Skin epidermis (tissue), 12 donors: Measurements from ENCODE around the gene ESPL1.
"Not testable (repeated sequence)": the region's sequence is repeated elsewhere in the genome, so short reads cannot be mapped to it uniquely, and the experiment has no call there.

Experiments
- H3K27ac ChIP-seq, 21 experiments: fragments of 200-600 bp; sonication (generic) in 11 of 21; one replicate each; pipeline ENCODE4 v1.5.0; 2020; ENCODE audit warnings: mild to moderate bottlenecking in 3 of 21, inconsistent platforms in 2 of 21, moderate library complexity in 2 of 21
- H3K4me3 ChIP-seq, 7 experiments: fragments of 200-600 bp; sonication (generic) in 2 of 7; one replicate each; pipeline ENCODE4 v1.5.0; 2020; ENCODE audit warnings: inconsistent platforms in 2 of 7, mild to moderate bottlenecking in 2 of 7, moderate library complexity in 1 of 7

ESPL1 gene

DNA sequence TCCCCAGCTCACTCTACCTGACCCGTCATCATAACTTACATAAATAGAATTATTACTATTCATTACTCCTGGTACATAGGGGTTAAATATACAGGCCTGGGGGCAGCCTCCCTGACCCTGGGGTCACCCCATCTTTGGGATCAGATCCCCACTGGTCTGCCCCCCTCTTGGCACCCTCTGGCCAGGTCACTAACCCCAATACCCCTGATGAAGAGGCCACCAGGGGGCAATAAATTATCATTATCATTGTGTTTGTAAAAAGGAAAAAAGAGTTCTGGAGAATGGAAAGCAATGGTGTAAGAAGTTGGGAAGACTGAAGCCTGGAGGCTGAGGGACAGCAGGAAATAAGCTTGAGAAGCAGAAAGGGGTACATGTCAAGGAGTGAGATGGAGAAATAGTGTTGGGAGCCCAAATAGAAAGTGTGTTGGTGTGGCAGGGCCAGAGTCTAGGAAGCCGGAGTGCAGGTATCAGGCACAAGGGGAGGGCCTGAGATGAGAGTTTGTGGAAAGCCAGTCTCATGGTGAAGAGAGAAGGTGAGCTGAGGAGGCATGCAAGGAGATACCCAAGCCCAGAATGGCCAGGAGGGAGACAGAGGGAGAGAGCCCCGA is 59.4 kb downstream of the ESPL1 start:
- H3K4me3 ChIP-seq: no peak overlapping the region
- H3K27ac ChIP-seq: no peak overlapping the region

DNA sequence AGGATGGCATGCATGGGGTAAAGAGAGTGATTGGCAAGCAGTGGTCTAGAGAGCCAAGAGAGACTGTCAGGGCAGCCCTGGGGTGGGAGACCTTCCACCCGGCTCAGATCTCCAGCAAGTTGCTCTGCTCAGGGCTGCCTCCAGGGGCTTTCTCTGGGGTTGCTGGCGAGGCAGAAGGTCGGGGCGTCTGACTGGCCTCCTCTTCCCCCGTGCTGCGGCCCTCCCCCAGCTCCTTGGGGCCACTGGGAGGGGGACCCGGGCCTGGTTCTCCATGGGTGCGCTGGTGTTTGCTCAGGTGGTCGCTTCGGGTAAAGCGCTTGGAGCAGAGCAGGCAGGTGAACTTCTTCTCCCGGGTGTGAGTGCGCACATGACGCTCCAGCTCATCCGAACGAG is 59.9 kb downstream of the ESPL1 start:
- H3K27ac ChIP-seq: no peak overlapping the region
- H3K4me3 ChIP-seq: no peak overlapping the region

DNA sequence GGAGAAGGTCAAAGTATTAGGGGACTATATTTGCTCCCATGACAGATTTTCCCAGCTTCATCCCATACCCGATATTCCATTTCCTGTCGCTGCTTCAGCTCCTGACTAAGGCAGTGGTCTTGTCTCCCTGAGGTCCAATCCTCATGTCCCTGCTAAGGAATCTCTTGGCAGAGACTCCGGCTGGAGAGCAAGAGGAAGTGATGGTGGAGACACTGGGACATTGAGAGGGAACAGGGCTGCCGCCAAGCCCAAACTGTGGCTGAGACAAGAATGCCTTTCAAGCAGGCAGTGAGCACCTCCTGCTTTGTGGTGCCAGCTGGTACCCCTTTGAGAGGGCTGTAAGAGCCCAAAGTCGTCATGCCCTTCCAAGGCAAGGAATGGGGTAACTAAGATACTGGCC is 62.6 kb downstream of the ESPL1 start:
- no peak overlapping the region for H3K4me3 ChIP-seq
- H3K27ac ChIP-seq: no peak overlapping the region

DNA sequence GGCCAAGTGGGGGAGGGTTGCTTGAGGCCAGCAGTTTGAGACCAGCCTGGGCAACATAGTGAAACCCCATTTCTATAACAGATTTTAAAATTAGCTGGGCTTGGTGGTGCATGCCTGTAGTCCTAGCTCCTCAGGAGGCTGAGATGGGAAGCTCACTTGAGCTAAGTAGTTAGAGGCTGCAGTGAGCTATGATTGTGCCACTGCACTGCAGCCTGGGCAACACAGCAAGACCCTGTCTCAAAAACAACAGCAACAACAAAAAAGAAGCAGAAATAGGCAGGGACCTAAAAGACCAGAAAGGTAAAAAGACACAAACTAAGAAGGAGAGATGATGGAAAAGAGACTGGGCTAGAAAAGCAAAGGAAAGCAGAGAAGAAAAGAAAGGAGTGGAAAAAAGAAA is 64.2 kb downstream of the ESPL1 start:
- not testable (repeated sequence) for H3K4me3 ChIP-seq

DNA sequence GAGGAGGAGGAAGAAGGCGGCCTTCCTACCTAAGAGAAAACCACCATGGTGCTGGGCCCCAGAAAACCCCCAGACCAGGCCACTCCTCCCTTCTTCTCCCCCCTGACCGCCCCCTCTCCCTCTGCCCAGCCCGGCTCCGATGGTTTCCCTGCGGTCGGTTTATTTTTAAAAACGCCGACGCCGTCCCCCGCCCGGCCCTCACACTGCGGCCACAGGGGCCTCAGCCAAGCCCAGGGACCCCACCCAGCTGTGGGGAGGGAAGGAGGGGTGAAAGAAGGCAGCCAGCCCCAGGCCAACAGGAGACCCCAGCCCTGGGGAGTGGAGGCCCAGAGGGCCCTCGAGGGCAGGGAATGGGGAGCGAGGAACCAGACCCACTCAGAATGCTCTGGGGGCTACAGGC is 64.6 kb downstream of the ESPL1 start:
- H3K27ac ChIP-seq: no peak overlapping the region
- H3K4me3 ChIP-seq: no peak overlapping the region

More for the DNA sequence above, 64.2 kb downstream of the ESPL1 start:
- not testable (repeated sequence) for H3K27ac ChIP-seq

DNA sequence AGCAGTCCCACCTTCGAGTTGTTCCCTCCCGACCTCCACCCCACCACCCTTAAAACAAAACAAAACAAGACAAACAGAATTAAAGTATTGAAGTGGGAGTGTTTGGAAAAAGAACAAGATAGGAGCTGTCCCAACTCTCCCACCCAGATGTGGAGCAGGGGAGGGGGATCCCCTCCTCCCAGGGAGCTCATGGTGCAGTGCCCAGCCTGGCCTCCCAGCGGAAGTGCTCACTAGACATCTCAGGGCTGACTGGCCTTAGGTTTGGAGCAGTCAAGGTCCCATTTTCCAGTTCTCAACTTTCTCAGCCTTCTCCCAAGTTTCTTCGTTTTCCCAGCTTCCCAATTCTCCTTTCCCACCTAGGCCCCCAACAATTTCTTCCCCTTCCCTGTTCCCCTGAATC is 65.2 kb downstream of the ESPL1 start:
- no peak overlapping the region for H3K4me3 ChIP-seq
- H3K27ac ChIP-seq: no peak overlapping the region

DNA sequence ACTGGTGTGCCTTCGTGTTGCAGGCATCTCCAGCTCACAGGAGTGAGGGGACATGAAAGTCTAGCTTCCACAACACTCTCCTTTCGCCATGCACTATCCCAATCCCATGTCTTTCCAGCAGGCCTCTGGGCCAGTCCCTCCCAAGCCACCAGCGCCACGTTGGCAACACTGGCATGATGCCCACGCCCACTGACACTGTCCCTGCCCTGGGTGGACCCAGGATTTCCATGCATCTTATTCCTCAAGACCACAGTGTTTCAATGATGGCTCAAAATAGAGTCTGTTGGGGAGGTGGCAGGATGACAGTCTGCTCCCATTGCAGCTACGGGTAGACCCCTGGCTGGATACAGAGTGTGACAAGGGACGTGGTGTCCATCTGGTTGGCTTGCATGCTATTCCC is 65.7 kb downstream of the ESPL1 start:
- Histone ChIP-seq H3K4me3 (no peak overlapping the region), H3K27ac (no peak overlapping the region)

DNA sequence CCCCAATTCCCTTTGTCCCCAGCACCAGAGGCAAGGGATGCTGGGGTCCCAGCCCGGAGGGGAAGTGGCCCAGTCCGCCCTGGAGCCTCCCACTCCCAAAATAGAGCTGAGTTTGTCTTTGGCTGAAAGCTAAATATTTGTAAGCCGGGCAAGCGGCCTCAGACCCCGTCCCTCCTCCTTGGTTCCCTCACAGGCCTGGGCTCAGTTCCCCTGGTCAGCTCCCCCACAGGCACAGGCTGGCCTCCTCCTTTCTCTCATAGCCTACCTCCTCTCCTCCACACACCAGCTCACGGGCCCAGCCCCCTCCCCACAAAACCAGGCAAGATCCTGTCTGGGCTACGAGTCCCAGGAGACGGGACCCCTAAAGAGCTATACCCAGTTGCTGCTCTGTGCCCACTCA is 66.7 kb downstream of the ESPL1 start:
- no peak overlapping the region for H3K4me3 ChIP-seq
- no peak overlapping the region for H3K27ac ChIP-seq

DNA sequence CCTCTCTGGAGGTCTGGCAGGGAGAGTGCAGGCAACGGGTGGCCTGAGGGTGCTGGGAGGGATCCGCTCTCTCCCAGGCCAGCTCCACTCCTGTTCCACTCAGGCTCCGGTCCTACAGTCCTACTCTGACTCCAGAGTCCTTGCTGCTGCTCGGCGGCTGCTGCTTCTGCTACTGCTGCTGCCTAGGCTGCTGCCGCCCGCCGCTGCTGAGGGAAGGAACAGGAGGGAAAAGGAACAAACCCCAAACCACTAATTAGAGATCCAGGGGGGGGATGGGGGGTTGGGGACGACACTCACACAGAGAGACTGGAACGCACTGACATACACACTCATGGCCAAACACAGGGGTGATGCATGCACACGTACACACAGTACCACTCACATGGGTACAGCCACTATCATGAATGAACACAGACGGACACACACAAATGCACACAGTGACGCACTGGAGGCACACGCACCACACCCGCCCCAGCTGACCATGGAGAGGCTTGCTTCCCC is 68.1 kb downstream of the ESPL1 start, which contains the start of gene SP7:
Gene SP7, minus strand, starts transcription at position 174 of the 501 bp plus-strand sequence. CDS start 708 bp downstream, outside the sequence.
- Histone ChIP-seq H3K27ac (no peak within 1 kb of the TSS), H3K4me3 (no peak within 1 kb of the TSS)

DNA sequence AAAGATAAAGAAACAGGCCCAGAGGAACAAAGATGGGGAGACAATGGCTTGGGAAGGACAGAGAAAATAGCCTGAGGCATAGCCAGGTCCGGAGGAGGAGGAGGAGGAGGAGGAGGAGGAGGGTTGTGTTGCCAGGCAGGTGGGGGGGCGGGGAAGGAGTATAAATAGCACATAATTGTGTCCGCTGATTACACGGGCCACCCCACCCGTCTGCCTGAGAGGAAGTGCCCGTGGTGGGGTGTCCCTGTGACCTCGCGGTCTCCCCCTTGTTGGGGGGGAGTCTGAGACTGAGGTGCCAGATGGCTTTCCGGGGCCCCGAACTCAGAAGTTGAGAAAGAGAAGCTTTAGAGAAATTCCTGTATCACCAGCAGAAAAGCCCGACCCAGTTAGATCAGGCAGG is 69.9 kb downstream of the ESPL1 start:
- Histone ChIP-seq H3K4me3 (no peak overlapping the region), H3K27ac (no peak overlapping the region)

DNA sequence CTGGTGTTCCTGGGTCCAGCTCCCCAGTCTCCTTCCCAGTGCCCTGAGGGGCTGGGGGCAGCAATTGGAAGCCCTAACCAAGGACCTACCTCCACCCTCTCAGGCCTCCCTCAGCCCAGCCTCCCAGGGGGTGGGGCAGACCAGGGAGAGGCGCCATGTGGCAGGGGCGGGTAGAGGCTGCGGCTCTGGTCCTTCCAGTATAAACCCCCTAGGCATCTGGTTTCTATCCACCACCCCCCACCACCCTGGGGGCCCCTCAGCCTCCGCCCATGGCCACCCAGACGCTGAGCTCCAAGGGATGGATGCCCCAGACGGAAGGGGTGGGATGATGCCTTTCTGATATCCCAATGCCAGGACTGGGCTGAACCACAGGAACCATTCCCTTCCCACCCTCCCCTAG is 70.8 kb downstream of the ESPL1 start:
- H3K4me3 ChIP-seq: no peak overlapping the region

DNA sequence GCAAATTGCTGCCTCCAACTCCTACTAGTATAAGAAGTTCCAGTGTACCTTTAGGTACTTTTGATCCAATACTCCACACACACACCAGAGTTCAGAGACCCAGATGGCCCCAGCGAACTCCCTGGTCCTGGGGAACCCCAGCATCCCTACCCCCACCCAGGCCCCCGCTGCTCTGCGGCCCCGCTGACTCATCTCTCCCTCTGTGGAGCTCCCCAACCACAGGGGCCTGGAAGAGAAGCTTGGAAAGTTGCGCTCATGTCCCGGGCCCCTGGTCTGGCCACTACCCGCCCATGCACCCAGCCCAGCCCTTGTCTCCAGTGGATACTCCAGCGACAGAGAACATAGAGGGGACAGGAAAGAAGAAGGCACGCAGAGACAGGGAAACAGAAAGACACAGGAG is 72.3 kb downstream of the ESPL1 start:
- Histone ChIP-seq H3K4me3 (no peak overlapping the region), H3K27ac (no peak overlapping the region)

More for the DNA sequence above, 70.8 kb downstream of the ESPL1 start:
- no peak overlapping the region for H3K27ac ChIP-seq
